Measurements from ENCODE around the gene IRS2. TPM values are rescaled to one million over a fixed set of nuclear protein-coding genes. Genes with fewer than 3 reads are reported as not detected.

The IRS2 gene
- total and polyA plus RNA-seq, 9 donors = 14.6 to 40.9 (median 26.6) TPM

DNA sequence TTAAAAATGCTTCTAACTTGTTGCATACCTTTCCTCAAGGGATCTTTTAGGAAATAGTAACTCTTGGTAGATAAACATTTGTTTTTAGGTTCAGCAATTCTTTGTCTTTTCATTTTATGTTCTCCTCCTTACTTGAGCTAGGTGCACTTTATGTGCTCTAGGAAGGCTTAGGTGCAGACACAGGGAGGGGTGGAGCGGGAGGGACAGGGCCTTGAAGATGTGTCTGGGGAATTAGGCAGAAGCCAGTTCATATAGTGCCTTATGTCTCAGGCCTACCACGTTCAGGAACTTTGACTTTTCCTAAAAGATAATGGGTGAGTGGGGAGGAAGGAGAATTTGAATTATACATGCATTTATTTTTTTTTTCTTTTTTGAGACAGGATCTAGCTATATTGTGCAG is 37.7 kb downstream of the IRS2 start:
- Histone ChIP-seq H3K27me3 (no peaks in the 10 kb centered on the region), H3K4me1 (ENCODE audit: insufficient read depth) (peaks cover 6% of the 10 kb centered on the region), H3K27ac (no peak overlapping the region), H3K36me3 (no peaks in the 10 kb centered on the region), H3K9me3 (no peaks in the 10 kb centered on the region), H3K4me3 (no peak overlapping the region)
- 59 to 77% (median 63%) methylated on average over 2 of the region's 2 CpGs for WGBS, 3 donors
- no peak for TF ChIP-seq POLR2A (IDR thresholded peaks at IDR 0.05)
- TF ChIP-seq, protein P1, sequence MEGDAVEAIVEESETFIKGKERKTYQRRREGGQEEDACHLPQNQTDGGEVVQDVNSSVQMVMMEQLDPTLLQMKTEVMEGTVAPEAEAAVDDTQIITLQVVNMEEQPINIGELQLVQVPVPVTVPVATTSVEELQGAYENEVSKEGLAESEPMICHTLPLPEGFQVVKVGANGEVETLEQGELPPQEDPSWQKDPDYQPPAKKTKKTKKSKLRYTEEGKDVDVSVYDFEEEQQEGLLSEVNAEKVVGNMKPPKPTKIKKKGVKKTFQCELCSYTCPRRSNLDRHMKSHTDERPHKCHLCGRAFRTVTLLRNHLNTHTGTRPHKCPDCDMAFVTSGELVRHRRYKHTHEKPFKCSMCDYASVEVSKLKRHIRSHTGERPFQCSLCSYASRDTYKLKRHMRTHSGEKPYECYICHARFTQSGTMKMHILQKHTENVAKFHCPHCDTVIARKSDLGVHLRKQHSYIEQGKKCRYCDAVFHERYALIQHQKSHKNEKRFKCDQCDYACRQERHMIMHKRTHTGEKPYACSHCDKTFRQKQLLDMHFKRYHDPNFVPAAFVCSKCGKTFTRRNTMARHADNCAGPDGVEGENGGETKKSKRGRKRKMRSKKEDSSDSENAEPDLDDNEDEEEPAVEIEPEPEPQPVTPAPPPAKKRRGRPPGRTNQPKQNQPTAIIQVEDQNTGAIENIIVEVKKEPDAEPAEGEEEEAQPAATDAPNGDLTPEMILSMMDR (IDR thresholded peaks at IDR 0.05) = no peak
- no peak for TF ChIP-seq EP300 (IDR thresholded peaks at IDR 0.05)
- DNase-seq = no peak
- intact Hi-C loops (cut with DNase I) = no loop called here

DNA sequence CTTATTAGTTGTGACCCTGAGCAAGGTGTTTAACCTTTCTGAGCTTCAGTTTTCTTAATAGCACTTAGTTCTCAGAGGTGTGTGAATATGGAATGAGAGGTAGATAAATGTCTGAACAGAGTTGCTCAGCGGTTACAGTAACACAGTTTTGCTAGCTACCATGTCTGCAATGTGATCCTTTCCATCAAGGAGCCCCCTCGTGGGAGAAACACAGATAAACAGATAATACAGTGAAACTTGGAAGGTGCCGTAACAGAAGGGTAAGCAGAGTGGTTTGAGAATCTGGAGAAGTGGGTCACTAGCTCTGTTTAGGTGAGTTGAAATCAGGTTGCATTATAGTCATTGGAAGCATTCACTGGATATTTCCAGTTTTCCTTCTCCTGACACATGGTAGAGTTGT is 38.9 kb downstream of the IRS2 start:
- Histone ChIP-seq H3K27ac (no peak overlapping the region), H3K9me3 (no peaks in the 10 kb centered on the region), H3K27me3 (no peaks in the 10 kb centered on the region), H3K4me3 (no peak overlapping the region), H3K36me3 (no peaks in the 10 kb centered on the region), H3K4me1 (ENCODE audit: insufficient read depth) (peaks cover 6% of the 10 kb centered on the region)
- 76 to 78% (median 77%) methylated on average over 3 of the region's 3 CpGs for WGBS, 3 donors
- no peak for DNase-seq
- intact Hi-C loops (cut with DNase I) = no loop called here
- TF ChIP-seq POLR2A (IDR thresholded peaks at IDR 0.05) = no peak
- TF ChIP-seq, protein P1 (IDR thresholded peaks at IDR 0.05) = no peak
- no peak for TF ChIP-seq EP300 (IDR thresholded peaks at IDR 0.05)

DNA sequence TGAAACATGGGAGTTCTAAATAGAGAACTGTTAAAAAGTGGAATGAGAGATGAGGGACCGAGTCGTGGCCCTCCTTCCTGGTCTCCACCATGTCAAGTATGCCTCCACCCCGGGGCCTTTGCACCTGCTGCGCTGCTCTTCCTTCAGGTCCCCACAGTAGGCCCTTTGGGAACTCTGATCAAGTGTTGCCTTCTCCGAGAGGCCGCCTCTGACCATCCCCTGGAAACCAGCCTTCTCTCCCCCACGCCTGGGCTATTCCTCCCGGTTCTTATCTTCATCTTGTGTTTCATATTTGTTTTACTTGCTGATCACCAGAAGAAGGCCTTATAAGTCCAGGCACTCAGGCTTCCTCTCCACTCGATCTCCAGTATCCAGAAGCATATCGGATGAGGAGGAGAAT is 40.0 kb downstream of the IRS2 start:
- intact Hi-C loops (cut with DNase I) = no loop called here
- H3K36me3 ChIP-seq = no peaks in the 10 kb centered on the region
- 75 to 82% (median 80%) methylated on average over 10 of the region's 10 CpGs for WGBS, 3 donors
- DNase-seq = no peak
- H3K4me1 ChIP-seq (ENCODE audit: insufficient read depth) = peaks cover 6% of the 10 kb centered on the region
- H3K4me3 ChIP-seq = no peak overlapping the region
- no peaks in the 10 kb centered on the region for H3K27me3 ChIP-seq
- no peaks in the 10 kb centered on the region for H3K9me3 ChIP-seq
- no peak overlapping the region for H3K27ac ChIP-seq
- TF ChIP-seq EP300 (IDR thresholded peaks at IDR 0.05) = no peak
- TF ChIP-seq, protein P1 (IDR thresholded peaks at IDR 0.05) = no peak
- no peak for TF ChIP-seq POLR2A (IDR thresholded peaks at IDR 0.05)

DNA sequence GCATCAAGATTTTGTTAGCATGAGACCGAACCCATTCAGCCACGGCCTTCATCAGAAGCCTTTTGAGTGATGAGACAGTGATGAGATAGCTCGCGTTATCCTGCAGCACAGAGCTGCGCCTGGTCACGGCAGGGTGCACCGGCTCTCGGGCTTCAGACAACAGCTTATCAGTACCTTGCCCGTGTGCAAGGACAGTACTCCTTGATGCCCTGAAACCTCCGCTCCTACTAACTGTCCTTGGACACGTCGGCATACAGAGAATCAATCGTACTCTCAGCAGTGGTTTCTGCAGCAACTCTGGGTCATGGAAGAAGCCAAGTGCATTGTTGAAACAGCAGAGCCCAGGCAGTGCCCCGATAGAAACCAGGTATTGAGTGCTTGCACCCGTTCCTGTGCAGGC is 40.7 kb downstream of the IRS2 start:
- intact Hi-C loops (cut with DNase I) = no loop called here
- H3K4me1 ChIP-seq (ENCODE audit: insufficient read depth) = peaks cover 6% of the 10 kb centered on the region
- DNase-seq = no peak
- no peak overlapping the region for H3K27ac ChIP-seq
- WGBS, 3 donors = 80 to 93% (median 87%) methylated on average over 15 of the region's 15 CpGs
- no peaks in the 10 kb centered on the region for H3K36me3 ChIP-seq
- H3K9me3 ChIP-seq = no peaks in the 10 kb centered on the region
- TF ChIP-seq, protein P1 (IDR thresholded peaks at IDR 0.05) = no peak
- no peak for TF ChIP-seq EP300 (IDR thresholded peaks at IDR 0.05)
- TF ChIP-seq POLR2A (IDR thresholded peaks at IDR 0.05) = no peak
- no peak overlapping the region for H3K4me3 ChIP-seq
- H3K27me3 ChIP-seq = no peaks in the 10 kb centered on the region
